Keratinocyte (primary cell): ENCODE data around the gene PSD2. TPM values are rescaled to one million over a fixed set of nuclear protein-coding genes. Genes with fewer than 3 reads are reported as not detected.

Experiments used
- DNase-seq: peaks from one replicate; pipeline ENCODE4 v3.0.0-alpha.2; 2011; ENCODE audit warnings: low read depth, missing footprints, low spot score
- FAIRE-seq: peaks from 2 replicates; lab custom pipeline; 2011; peaks lifted over from hg19 to GRCh38; lab: Jason Lieb, UNC
- H2AFZ ChIP-seq: 2 replicates; pipeline ENCODE4 v1.6.0; 2012; ENCODE audit warnings: low read length, control low read depth, inconsistent platforms; ENCODE audit not compliant: control insufficient read depth
- H3K27ac ChIP-seq: 2 replicates; pipeline ENCODE4 v1.5.1; 2011; ENCODE audit warnings: low read length; ENCODE audit not compliant: control insufficient read depth, insufficient read depth
- H3K27me3 ChIP-seq: 3 replicates; pipeline ENCODE4 v1.6.0; 2011; ENCODE audit warnings: low read length; ENCODE audit not compliant: control insufficient read depth, insufficient read depth; ENCODE audit errors: extremely low read depth
- H3K36me3 ChIP-seq, 2 experiments: 2 replicates in 1 of 2; 3 replicates in 1 of 2; pipeline ENCODE4 v1.5.1; 2011; ENCODE audit warnings: low read length in 2 of 2, mild to moderate bottlenecking in 1 of 2; ENCODE audit not compliant: control insufficient read depth in 2 of 2, insufficient read depth in 2 of 2; ENCODE audit errors: extremely low read depth in 1 of 2
- H3K4me1 ChIP-seq: 3 replicates; pipeline ENCODE4 v1.5.1; 2011; ENCODE audit warnings: low read length; ENCODE audit not compliant: control insufficient read depth, insufficient read depth; ENCODE audit errors: extremely low read depth
- H3K4me2 ChIP-seq: 3 replicates; pipeline ENCODE4 v1.6.0; 2011; ENCODE audit warnings: low read depth, low read length; ENCODE audit not compliant: control insufficient read depth, insufficient read depth; ENCODE audit errors: extremely low read depth
- H3K4me3 ChIP-seq, 3 experiments: fragments of 200-600 bp in 1 of 3; sonication (generic) in 1 of 3; 2 replicates in 2 of 3; 3 replicates in 1 of 3; pipeline ENCODE4 v1.5.1; 2011 to 2016; ENCODE audit warnings: low read length in 3 of 3, mild to moderate bottlenecking in 3 of 3, control low read depth in 2 of 3, inconsistent platforms in 1 of 3, low read depth in 1 of 3, mixed read lengths in 1 of 3, mixed run types in 1 of 3, moderate library complexity in 1 of 3; ENCODE audit not compliant: control insufficient read depth in 2 of 3, insufficient read depth in 2 of 3; ENCODE audit errors: extremely low read depth in 1 of 3
- H3K79me2 ChIP-seq: 2 replicates; pipeline ENCODE4 v1.6.0; 2012; ENCODE audit warnings: low read length; ENCODE audit not compliant: control insufficient read depth, insufficient read depth
- H3K9ac ChIP-seq: 3 replicates; pipeline ENCODE4 v1.6.0; 2011; ENCODE audit warnings: low read length; ENCODE audit not compliant: control insufficient read depth, insufficient read depth; ENCODE audit errors: extremely low read depth
- H3K9me1 ChIP-seq: 3 replicates; pipeline ENCODE4 v1.6.0; 2011; ENCODE audit warnings: low read length; ENCODE audit not compliant: control insufficient read depth, insufficient read depth; ENCODE audit errors: extremely low read depth
- H3K9me3 ChIP-seq: 2 replicates; pipeline ENCODE4 v1.5.1; 2012; ENCODE audit warnings: low read depth, low read length; ENCODE audit not compliant: control insufficient read depth
- H4K20me1 ChIP-seq: 3 replicates; pipeline ENCODE4 v1.6.0; 2011; ENCODE audit warnings: low read length; ENCODE audit not compliant: control insufficient read depth, insufficient read depth; ENCODE audit errors: extremely low read depth
- CTCF ChIP-seq, 3 experiments: IDR thresholded peaks in 1 of 3; conservative IDR thresholded peaks in 1 of 3; optimal IDR thresholded peaks in 1 of 3; 2 replicates in 2 of 3; 3 replicates in 1 of 3; pipeline versions ENCODE3 to v1.5.1; 2011; ENCODE audit warnings: low read length in 3 of 3, mild to moderate bottlenecking in 3 of 3, moderate library complexity in 2 of 3, control low read depth in 1 of 3, inconsistent platforms in 1 of 3; ENCODE audit not compliant: insufficient read depth in 2 of 3; ENCODE audit errors: extremely low read depth in 1 of 3
- EZH2 ChIP-seq: IDR thresholded peaks from one replicate; pipeline ENCODE4 v1.6.1; 2012; ENCODE audit warnings: inconsistent platforms, mild to moderate bottlenecking, low read length, moderate library complexity
- dilution Hi-C: fragments of 300-500 bp; cut with MboI; formaldehyde crosslinking; loops from one replicate; pipeline ENCODE4 v1.7.0; 2020; ENCODE audit warnings: low sequenced_read_pairs; ENCODE audit not compliant: extremely low pct_ligation_motif_present
- polyA plus RNA-seq, 5 experiments: library from polyadenylated mRNA; depleted of rRNA in 3 of 5; stranded (reverse) in 3 of 5; stranded (forward) in 1 of 5; unstranded in 1 of 5; fragments of >200 nt; gene quantifications; 1 replicate in 1 of 5; 2 replicates in 3 of 5; 3 replicates in 1 of 5; pipeline versions ENCODE4 v1.2.1 to v1.2.3, GENCODE V29; 2011 to 2012; ENCODE audit warnings: missing spikeins in 2 of 5, low read depth in 1 of 5, low replicate concordance in 1 of 5

The PSD2 gene
- polyA plus RNA-seq, 1 donor (not counting 4 experiments of a cell fraction or from before 2014, with no cell fraction given): not detected

GRCh38 chr5:139864716-139865483, 69.3 kb downstream of the PSD2 start:
- Histone ChIP-seq H3K36me3 (no peaks in the 10 kb centered on the region), H4K20me1 (no peaks in the 10 kb centered on the region), H3K4me1 (peaks cover 17% of the 10 kb centered on the region), H3K4me3 (no peak overlapping the region), H3K27ac (no peak overlapping the region), H3K4me2 (no peak overlapping the region), H3K27me3 (no peaks in the 10 kb centered on the region), H3K79me2 (no peaks in the 10 kb centered on the region), H3K9me3 (no peaks in the 10 kb centered on the region), H3K9me1 (no peaks in the 10 kb centered on the region), H3K9ac (no peak overlapping the region), H2AFZ (no peak overlapping the region)
- TF ChIP-seq CTCF (optimal IDR thresholded peaks at IDR 0.05 in 1 of 3, IDR thresholded peaks at IDR 0.05 in 1 of 3, conservative IDR thresholded peaks at IDR 0.05 in 1 of 3; ENCODE audit: extremely low read depth in 1 of 3, insufficient read depth in 2 of 3, low read length in 3 of 3) (no peak), EZH2 (no peak)
- FAIRE-seq (no peak), DNase-seq (no peak)
- dilution Hi-C loops: no loop called here

- H3K9ac ChIP-seq: no peak overlapping the region
- FAIRE-seq: no peak
- no peaks in the 10 kb centered on the region for H3K36me3 ChIP-seq
- H3K79me2 ChIP-seq: no peaks in the 10 kb centered on the region
- no peaks in the 10 kb centered on the region for H3K9me1 ChIP-seq
- peaks cover 13% of the 10 kb centered on the region for H3K4me1 ChIP-seq
- no peaks in the 10 kb centered on the region for H4K20me1 ChIP-seq
- H3K9me3 ChIP-seq: no peaks in the 10 kb centered on the region
- no peak overlapping the region for H3K4me3 ChIP-seq
- no peak for TF ChIP-seq EZH2
- TF ChIP-seq CTCF (optimal IDR thresholded peaks at IDR 0.05 in 1 of 3, IDR thresholded peaks at IDR 0.05 in 1 of 3, conservative IDR thresholded peaks at IDR 0.05 in 1 of 3; ENCODE audit: extremely low read depth in 1 of 3, insufficient read depth in 2 of 3, low read length in 3 of 3): no peak
- no peak overlapping the region for H3K4me2 ChIP-seq
- no peaks in the 10 kb centered on the region for H3K27me3 ChIP-seq
- dilution Hi-C loops: no loop called here
- DNase-seq: no peak
- H2AFZ ChIP-seq: no peak overlapping the region
- H3K27ac ChIP-seq: no peak overlapping the region
These were observed 71.5 kb downstream of the PSD2 start for GRCh38 chr5:139867109-139867508.
